Ishikawa (cell line): ENCODE measurements around the gene ALKBH8.

Experiments used
- CEBPB ChIP-seq: IDR thresholded peaks from 2 replicates; pipeline ENCODE4 v1.6.1; 2012
- CREB1 ChIP-seq: IDR thresholded peaks from 2 replicates; pipeline ENCODE4 v1.6.1; 2012; ENCODE audit warnings: low read depth
- EGR1 ChIP-seq: IDR thresholded peaks from 2 replicates; pipeline ENCODE4 v1.6.1; 2012
- EP300 ChIP-seq: IDR thresholded peaks from 2 replicates; pipeline ENCODE4 v1.6.1; 2012; ENCODE audit warnings: borderline replicate concordance
- FOXM1 ChIP-seq: IDR thresholded peaks from 2 replicates; pipeline ENCODE4 v1.6.1; 2012; ENCODE audit warnings: low read depth, borderline replicate concordance
- NFIC ChIP-seq: IDR thresholded peaks from 2 replicates; pipeline ENCODE4 v1.6.1; 2012
- RAD21 ChIP-seq: IDR thresholded peaks from 2 replicates; pipeline ENCODE4 v1.6.1; 2012; ENCODE audit warnings: low read depth
- TAF1 ChIP-seq: IDR thresholded peaks from 2 replicates; pipeline ENCODE4 v1.6.1; 2012; ENCODE audit warnings: low read depth, mild to moderate bottlenecking
- TCF12 ChIP-seq: IDR thresholded peaks from 2 replicates; pipeline ENCODE4 v1.6.1; 2012; ENCODE audit warnings: low read depth
- TEAD4 ChIP-seq: IDR thresholded peaks from 2 replicates; pipeline ENCODE4 v1.6.1; 2012
- USF1 ChIP-seq: IDR thresholded peaks from 2 replicates; pipeline ENCODE4 v1.6.1; 2012
- YY1 ChIP-seq: IDR thresholded peaks from 2 replicates; pipeline ENCODE4 v1.6.1; 2012; ENCODE audit warnings: low read depth
- ZBTB7A ChIP-seq: IDR thresholded peaks from 2 replicates; pipeline ENCODE4 v1.6.1; 2012; ENCODE audit warnings: low read depth
- TF ChIP-seq, protein P1 (sequence below): IDR thresholded peaks from 2 replicates; pipeline ENCODE4 v1.6.1; 2012
- TF ChIP-seq, protein P2 (sequence below): IDR thresholded peaks from 2 replicates; pipeline ENCODE4 v1.6.1; 2012; ENCODE audit warnings: low read depth, mild to moderate bottlenecking

ALKBH8 gene

DNA sequence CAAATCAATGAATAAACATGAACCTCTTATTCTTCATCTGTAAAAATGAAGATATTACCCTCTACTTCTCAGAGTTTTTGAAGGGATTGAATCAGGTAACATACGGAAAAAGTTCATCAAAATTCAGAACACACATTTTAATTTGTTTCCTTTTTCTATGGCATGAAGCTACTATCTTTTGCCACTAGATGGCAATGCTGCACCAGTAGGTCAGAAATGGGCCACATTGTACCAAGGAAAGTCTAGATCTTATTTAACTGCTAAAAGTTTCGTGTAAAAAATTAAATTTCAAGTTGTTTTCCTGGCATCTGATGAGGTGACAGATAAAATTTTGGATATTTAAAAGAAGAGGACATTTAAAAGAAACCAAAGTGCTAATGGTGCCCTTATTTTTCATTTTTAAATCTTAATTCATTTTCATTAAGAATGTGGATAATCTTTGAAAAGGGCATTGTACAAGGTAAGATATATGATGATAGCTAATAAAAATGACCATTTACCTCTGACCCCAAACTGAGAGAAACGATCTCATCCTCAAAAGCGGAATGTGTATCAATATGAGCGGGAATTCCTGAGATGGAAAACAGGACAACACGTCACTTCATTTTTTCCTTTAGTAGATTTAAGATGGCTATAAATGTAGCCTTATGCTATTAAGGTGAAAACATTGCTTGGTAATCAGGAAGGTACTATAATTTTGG is 16.1 kb downstream of the ALKBH8 start:
- TF ChIP-seq RAD21 (peak; percentile 68), USF1 (no peak)

- TF ChIP-seq EGR1 (no peak), USF1 (no peak), RAD21 (no peak), CEBPB (no peak), TEAD4 (no peak), TAF1 (no peak), TCF12 (no peak), FOXM1 (no peak), CREB1 (no peak), YY1 (no peak), NFIC (no peak), EP300 (no peak), ZBTB7A (no peak)
- TF ChIP-seq, protein P1, sequence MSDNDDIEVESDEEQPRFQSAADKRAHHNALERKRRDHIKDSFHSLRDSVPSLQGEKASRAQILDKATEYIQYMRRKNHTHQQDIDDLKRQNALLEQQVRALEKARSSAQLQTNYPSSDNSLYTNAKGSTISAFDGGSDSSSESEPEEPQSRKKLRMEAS = no peak
- TF ChIP-seq, protein P2, sequence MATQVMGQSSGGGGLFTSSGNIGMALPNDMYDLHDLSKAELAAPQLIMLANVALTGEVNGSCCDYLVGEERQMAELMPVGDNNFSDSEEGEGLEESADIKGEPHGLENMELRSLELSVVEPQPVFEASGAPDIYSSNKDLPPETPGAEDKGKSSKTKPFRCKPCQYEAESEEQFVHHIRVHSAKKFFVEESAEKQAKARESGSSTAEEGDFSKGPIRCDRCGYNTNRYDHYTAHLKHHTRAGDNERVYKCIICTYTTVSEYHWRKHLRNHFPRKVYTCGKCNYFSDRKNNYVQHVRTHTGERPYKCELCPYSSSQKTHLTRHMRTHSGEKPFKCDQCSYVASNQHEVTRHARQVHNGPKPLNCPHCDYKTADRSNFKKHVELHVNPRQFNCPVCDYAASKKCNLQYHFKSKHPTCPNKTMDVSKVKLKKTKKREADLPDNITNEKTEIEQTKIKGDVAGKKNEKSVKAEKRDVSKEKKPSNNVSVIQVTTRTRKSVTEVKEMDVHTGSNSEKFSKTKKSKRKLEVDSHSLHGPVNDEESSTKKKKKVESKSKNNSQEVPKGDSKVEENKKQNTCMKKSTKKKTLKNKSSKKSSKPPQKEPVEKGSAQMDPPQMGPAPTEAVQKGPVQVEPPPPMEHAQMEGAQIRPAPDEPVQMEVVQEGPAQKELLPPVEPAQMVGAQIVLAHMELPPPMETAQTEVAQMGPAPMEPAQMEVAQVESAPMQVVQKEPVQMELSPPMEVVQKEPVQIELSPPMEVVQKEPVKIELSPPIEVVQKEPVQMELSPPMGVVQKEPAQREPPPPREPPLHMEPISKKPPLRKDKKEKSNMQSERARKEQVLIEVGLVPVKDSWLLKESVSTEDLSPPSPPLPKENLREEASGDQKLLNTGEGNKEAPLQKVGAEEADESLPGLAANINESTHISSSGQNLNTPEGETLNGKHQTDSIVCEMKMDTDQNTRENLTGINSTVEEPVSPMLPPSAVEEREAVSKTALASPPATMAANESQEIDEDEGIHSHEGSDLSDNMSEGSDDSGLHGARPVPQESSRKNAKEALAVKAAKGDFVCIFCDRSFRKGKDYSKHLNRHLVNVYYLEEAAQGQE = no peak
Measured at GRCh38 chr11:107547961-107548360, 17.6 kb downstream of the ALKBH8 start.

DNA sequence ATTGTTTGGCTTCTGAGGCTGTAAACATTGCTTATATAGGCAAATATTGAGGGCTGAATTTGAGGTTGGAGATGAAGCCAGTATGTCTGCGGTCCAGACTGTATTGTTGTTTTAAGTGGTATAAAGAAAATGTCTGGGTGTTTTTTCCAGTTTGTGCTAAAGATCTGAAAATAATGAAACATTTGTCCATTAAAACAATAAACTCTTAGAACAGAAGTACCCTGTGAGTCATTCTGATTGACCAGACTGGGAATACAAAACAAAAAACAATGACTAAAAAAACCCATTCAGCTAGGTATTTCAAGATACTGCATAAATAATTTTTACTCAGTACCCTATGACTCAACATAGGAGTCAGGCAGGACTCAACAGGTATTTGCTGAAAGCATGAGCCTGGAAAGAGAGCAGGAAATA is 20.4 kb downstream of the ALKBH8 start:
- TF ChIP-seq TAF1 = no peak
- no peak for TF ChIP-seq ZBTB7A
- no peak for TF ChIP-seq TCF12
- no peak for TF ChIP-seq USF1
- TF ChIP-seq, protein P2 = no peak
- TF ChIP-seq YY1 = no peak
- no peak for TF ChIP-seq RAD21
- no peak for TF ChIP-seq EP300
- TF ChIP-seq EGR1 = no peak
- TF ChIP-seq TEAD4 = no peak
- no peak for TF ChIP-seq NFIC

GRCh38 chr11:107538821-107539220 is 26.7 kb downstream of the ALKBH8 start:
- TF ChIP-seq YY1 (no peak), CEBPB (no peak), EGR1 (no peak), FOXM1 (no peak), NFIC (no peak), TCF12 (no peak), CREB1 (no peak), TAF1 (no peak), EP300 (no peak), RAD21 (no peak), USF1 (no peak), ZBTB7A (no peak), TEAD4 (no peak)
- TF ChIP-seq, protein P2 = no peak
- TF ChIP-seq, protein P1 = no peak
